Stimulated activated CD4-positive, alpha-beta T cell treated with anti-CD3 and anti-CD28 coated beads, Interleukin-1b, Interleukin-23, amount 100 ng/mL, for 24 hours (primary cell): ENCODE results near the gene TMEM8B.
"Not testable (repeated sequence)": the region's sequence is repeated elsewhere in the genome, so short reads cannot be mapped to it uniquely, and the experiment has no call there.

Experiments used
- DNase-seq, 4 experiments: peaks; one replicate each; pipeline ENCODE4 v3.0.0-alpha.2; 2020; ENCODE audit warnings: low read depth in 4 of 4, low spot score in 1 of 4

The TMEM8B gene

GRCh38 chr9:35906923-35907699 lies 78.1 kb downstream of the TMEM8B start:
- DNase-seq = no peak

GRCh38 chr9:35907711-35908503 lies 78.9 kb downstream of the TMEM8B start:
- DNase-seq = no peak

GRCh38 chr9:35908504-35909125 lies 79.6 kb downstream of the TMEM8B start:
- DNase-seq = no peak

GRCh38 chr9:35909274-35909673 lies 80.2 kb downstream of the TMEM8B start, which contains the start of gene SPAAR:
Gene SPAAR, plus strand, starts transcription at chr9:35909490. Its CDS starts 974 bp downstream, at chr9:35910464.
- DNase-seq = no peak

GRCh38 chr9:35909687-35910612 lies 80.9 kb downstream of the TMEM8B start:
- no peak for DNase-seq

GRCh38 chr9:35910613-35911359 lies 81.8 kb downstream of the TMEM8B start:
- DNase-seq = peak in 1 of 4 experiments; percentile 18

- no peak for DNase-seq
Measured at GRCh38 chr9:35911690-35912089, 82.7 kb downstream of the TMEM8B start.

GRCh38 chr9:35912791-35913400 lies 83.9 kb downstream of the TMEM8B start:
- no peak for DNase-seq

GRCh38 chr9:35913429-35913828 lies 84.4 kb downstream of the TMEM8B start:
- not testable (repeated sequence) for DNase-seq

- DNase-seq = no peak
Measured at GRCh38 chr9:35914301-35914807, 85.3 kb downstream of the TMEM8B start.
